Esophagus squamous epithelium (tissue), 5 donors: ENCODE measurements around the gene CDK13. TPM values are rescaled to one million over a fixed set of nuclear protein-coding genes. Genes with fewer than 3 reads are reported as not detected.
"Not testable (repeated sequence)": the region's sequence is repeated elsewhere in the genome, so short reads cannot be mapped to it uniquely, and the experiment has no call there.

Experiments used
- DNase-seq: peaks from one replicate; lab custom pipeline; 2025; lab: John Stamatoyannopoulos, UW
- H3K27ac ChIP-seq, 4 donors: fragments of 200-600 bp; sonication (generic); one replicate each; pipeline ENCODE4 v1.5.1; 2016 to 2019; ENCODE audit warnings: mild to moderate bottlenecking in 1 of 4
- H3K27me3 ChIP-seq, 4 donors: fragments of 200-600 bp; sonication (generic); 1 replicate in 3 of 4; 2 replicates in 1 of 4; pipeline versions ENCODE4 v1.5.1 to v1.6.0; 2017 to 2021; ENCODE audit warnings: antibody characterized with exemption in 1 of 4
- H3K36me3 ChIP-seq, 3 donors: fragments of 200-600 bp; sonication (generic); one replicate each; pipeline ENCODE4 v1.5.1; 2016 to 2019
- H3K4me1 ChIP-seq, 3 donors: fragments of 200-600 bp; sonication (generic); one replicate each; pipeline ENCODE4 v1.5.1; 2017 to 2019
- H3K4me3 ChIP-seq, 4 donors: fragments of 200-600 bp; sonication (generic); 1 replicate in 3 of 4; 2 replicates in 1 of 4; pipeline ENCODE4 v1.5.1; 2016 to 2019; ENCODE audit warnings: mild to moderate bottlenecking in 2 of 4, moderate library complexity in 1 of 4
- H3K9me3 ChIP-seq, 3 donors: fragments of 200-600 bp; sonication (generic); one replicate each; pipeline ENCODE4 v1.5.1; 2016 to 2019
- POLR2A ChIP-seq, 4 donors: fragments of 450-650 bp; IDR thresholded peaks; one replicate each; pipeline ENCODE4 v1.6.1; 2017; ENCODE audit warnings: antibody characterized with exemption in 4 of 4, mild to moderate bottlenecking in 4 of 4, moderate library complexity in 3 of 4
- WGBS, 2 donors: methylation state at CpG; one replicate each; pipeline ENCODE4 v1.1.5; 2018; 5-methylcytosine and 5-hydroxymethylcytosine counted together
- intact Hi-C: fragments of 100-400 bp; cut with DNase I; formaldehyde crosslinking; loops from one replicate; pipeline ENCODE4 v1.15.0; 2022
- total RNA-seq, 4 donors: library from RNA; depleted of rRNA; stranded (reverse); fragments of >200 nt; gene quantifications; one replicate each; pipeline ENCODE4 v1.1.0, GENCODE V29; 2016
- TF ChIP-seq, protein P1 (sequence below), 6 experiments: fragments of 450-650 bp in 4 of 6; fragments of 200-600 bp in 2 of 6; sonication (generic) in 2 of 6; IDR thresholded peaks; one replicate each; pipeline ENCODE4 v1.5.1; 2016 to 2019; ENCODE audit warnings: antibody characterized with exemption in 6 of 6, mild to moderate bottlenecking in 4 of 6, moderate library complexity in 4 of 6
- donor health status: DM: yes; HTN: yes; CAD: no.

The CDK13 gene
- total RNA-seq, 4 donors from 2014 or later, result 46.0 to 99.8 (median 66.0) TPM

DNA sequence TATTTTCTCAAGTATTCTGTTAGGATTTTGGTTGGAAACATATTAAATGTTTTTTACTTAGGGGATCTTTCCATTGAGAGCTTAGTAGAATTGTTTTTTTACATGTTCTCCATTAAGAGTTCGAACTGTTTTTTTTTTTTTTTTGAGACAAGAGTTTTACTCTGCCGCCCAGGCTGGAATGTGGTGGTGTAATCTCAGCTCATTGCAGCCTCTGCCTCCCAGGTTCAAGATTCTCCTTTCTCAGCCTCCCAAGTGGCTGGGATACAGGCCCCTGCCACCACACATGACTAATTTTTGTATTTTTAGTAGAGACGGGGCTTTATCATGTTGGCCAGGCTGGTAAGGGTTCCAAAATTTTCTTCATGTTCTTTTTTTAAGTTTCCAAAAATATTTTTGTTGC is 151.1 kb downstream of the CDK13 start:
- no peak overlapping the region for H3K4me3 ChIP-seq
- no peaks in the 10 kb centered on the region for H3K27me3 ChIP-seq
- H3K36me3 ChIP-seq, result peaks cover 0 to 6% (median 0%) of the 10 kb centered on the region in 3 donors
- no peak overlapping the region for H3K27ac ChIP-seq
- H3K4me1 ChIP-seq, result peaks cover 0 to 4% (median 0%) of the 10 kb centered on the region in 3 donors
- intact Hi-C loops, result no loop called here
- 78 to 92% methylated on average over 3 of the region's 3 CpGs for WGBS, 2 donors
- TF ChIP-seq POLR2A (IDR thresholded peaks at IDR 0.05), result no peak
- TF ChIP-seq, protein P1, sequence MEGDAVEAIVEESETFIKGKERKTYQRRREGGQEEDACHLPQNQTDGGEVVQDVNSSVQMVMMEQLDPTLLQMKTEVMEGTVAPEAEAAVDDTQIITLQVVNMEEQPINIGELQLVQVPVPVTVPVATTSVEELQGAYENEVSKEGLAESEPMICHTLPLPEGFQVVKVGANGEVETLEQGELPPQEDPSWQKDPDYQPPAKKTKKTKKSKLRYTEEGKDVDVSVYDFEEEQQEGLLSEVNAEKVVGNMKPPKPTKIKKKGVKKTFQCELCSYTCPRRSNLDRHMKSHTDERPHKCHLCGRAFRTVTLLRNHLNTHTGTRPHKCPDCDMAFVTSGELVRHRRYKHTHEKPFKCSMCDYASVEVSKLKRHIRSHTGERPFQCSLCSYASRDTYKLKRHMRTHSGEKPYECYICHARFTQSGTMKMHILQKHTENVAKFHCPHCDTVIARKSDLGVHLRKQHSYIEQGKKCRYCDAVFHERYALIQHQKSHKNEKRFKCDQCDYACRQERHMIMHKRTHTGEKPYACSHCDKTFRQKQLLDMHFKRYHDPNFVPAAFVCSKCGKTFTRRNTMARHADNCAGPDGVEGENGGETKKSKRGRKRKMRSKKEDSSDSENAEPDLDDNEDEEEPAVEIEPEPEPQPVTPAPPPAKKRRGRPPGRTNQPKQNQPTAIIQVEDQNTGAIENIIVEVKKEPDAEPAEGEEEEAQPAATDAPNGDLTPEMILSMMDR (IDR thresholded peaks at IDR 0.05), result no peak
- H3K9me3 ChIP-seq, result no peaks in the 10 kb centered on the region
- no peak for DNase-seq

GRCh38 chr7:40102897-40103296 is 152.8 kb downstream of the CDK13 start:
- Histone ChIP-seq H3K36me3 (no peaks in the 10 kb centered on the region), H3K27ac (no peak overlapping the region), H3K4me1 (no peaks in the 10 kb centered on the region), H3K27me3 (no peaks in the 10 kb centered on the region), H3K9me3 (no peaks in the 10 kb centered on the region), H3K4me3 (no peak overlapping the region)
- TF ChIP-seq, protein P1 (IDR thresholded peaks at IDR 0.05), result no peak
- TF ChIP-seq POLR2A (IDR thresholded peaks at IDR 0.05), result no peak
- WGBS, 2 donors, result 95 to 96% methylated on average over 2 of the region's 2 CpGs
- intact Hi-C loops, result no loop called here
- no peak for DNase-seq

GRCh38 chr7:40105879-40106473 is 155.9 kb downstream of the CDK13 start:
- 60 to 80% methylated on average over 4 of the region's 4 CpGs for WGBS, 2 donors
- Histone ChIP-seq H3K4me3 (no peak overlapping the region), H3K9me3 (no peaks in the 10 kb centered on the region), H3K36me3 (no peaks in the 10 kb centered on the region), H3K27me3 (no peaks in the 10 kb centered on the region), H3K4me1 (no peaks in the 10 kb centered on the region), H3K27ac (no peak overlapping the region)
- TF ChIP-seq, protein P1 (IDR thresholded peaks at IDR 0.05), result no peak
- no peak for TF ChIP-seq POLR2A (IDR thresholded peaks at IDR 0.05)
- DNase-seq, result no peak
- intact Hi-C loops, result no loop called here

GRCh38 chr7:40115936-40116335 is 165.9 kb downstream of the CDK13 start:
- intact Hi-C loops, result no loop called here
- no peak for TF ChIP-seq POLR2A (IDR thresholded peaks at IDR 0.05)
- TF ChIP-seq, protein P1 (IDR thresholded peaks at IDR 0.05), result no peak
- H3K27ac ChIP-seq, result no peak overlapping the region
- H3K27me3 ChIP-seq, result no peaks in the 10 kb centered on the region
- 89 to 97% methylated on average over 2 of the region's 2 CpGs for WGBS, 2 donors
- no peak overlapping the region for H3K4me3 ChIP-seq
- DNase-seq, result no peak
- H3K4me1 ChIP-seq, result peaks cover 0 to 12% (median 0%) of the 10 kb centered on the region in 3 donors
- no peaks in the 10 kb centered on the region for H3K36me3 ChIP-seq
- no peaks in the 10 kb centered on the region for H3K9me3 ChIP-seq

DNA sequence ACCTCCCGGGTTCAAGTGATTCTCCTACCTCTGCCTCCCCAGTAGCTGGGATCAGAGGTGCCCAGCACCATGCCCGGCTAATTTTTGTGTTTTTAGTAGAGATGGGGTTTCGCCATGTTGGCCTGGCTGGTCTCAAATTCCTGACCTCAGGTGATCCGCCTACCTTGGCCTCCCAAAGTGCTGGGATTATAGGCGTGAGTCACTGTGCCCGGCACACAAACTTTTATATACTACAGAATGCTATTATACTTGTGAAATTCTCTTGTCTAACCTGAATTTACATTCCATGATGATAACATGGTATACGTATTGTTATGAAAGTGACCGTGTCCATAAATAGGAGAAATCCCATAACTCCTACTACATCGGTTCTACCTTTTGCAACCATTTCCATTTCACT is 167.1 kb downstream of the CDK13 start:
- H3K27me3 ChIP-seq, intact Hi-C loops, DNase-seq, H3K9me3 ChIP-seq, H3K27ac ChIP-seq, H3K4me3 ChIP-seq, H3K36me3 ChIP-seq: not testable (repeated sequence)
- 52 to 59% methylated on average over 9 of the region's 9 CpGs for WGBS, 2 donors
- peaks cover 0 to 12% (median 0%) of the 10 kb centered on the region in 3 donors for H3K4me1 ChIP-seq

- intact Hi-C loops, result not testable (repeated sequence)
Measured at GRCh38 chr7:40118201-40118600, 168.1 kb downstream of the CDK13 start.

More at GRCh38 chr7:40118201-40118600, 168.1 kb downstream of the CDK13 start:
- H3K4me3 ChIP-seq, DNase-seq, H3K36me3 ChIP-seq, H3K27ac ChIP-seq, H3K9me3 ChIP-seq, H3K27me3 ChIP-seq: not testable (repeated sequence)
- peaks cover 0 to 12% (median 0%) of the 10 kb centered on the region in 3 donors for H3K4me1 ChIP-seq
- 80 to 82% methylated on average over 7 of the region's 7 CpGs for WGBS, 2 donors
